HFFc6 (cell line): ENCODE measurements around the gene GNPTG. TPM values are rescaled to one million over a fixed set of nuclear protein-coding genes. Genes with fewer than 3 reads are reported as not detected.

ENCODE experiments used
- DNase-seq: peaks from one replicate; pipeline ENCODE4 v3.0.0-alpha.2; 2018
- H3K27ac Mint-ChIP-seq: 2 replicates; pipeline ENCODE4 v1.8.0; 2020; ENCODE audit warnings: mild to moderate bottlenecking, mixed read lengths
- H3K27me3 Mint-ChIP-seq: 2 replicates; pipeline ENCODE4 v1.8.0; 2021; ENCODE audit warnings: mild to moderate bottlenecking, moderate library complexity, mixed read lengths; ENCODE audit not compliant: insufficient read depth
- H3K36me3 Mint-ChIP-seq: 2 replicates; pipeline ENCODE4 v1.8.0; 2021; ENCODE audit warnings: low read depth, mixed read lengths
- H3K4me1 Mint-ChIP-seq: 2 replicates; pipeline ENCODE4 v1.8.0; 2020; ENCODE audit warnings: low read depth, mixed read lengths
- H3K4me3 Mint-ChIP-seq: 2 replicates; pipeline ENCODE4 v1.8.0; 2020; ENCODE audit warnings: mild to moderate bottlenecking, moderate library complexity, mixed read lengths
- H3K9me3 Mint-ChIP-seq: 2 replicates; pipeline ENCODE4 v1.8.0; 2020; ENCODE audit warnings: mild to moderate bottlenecking, mixed read lengths
- CTCF ChIP-seq: fragments of 200-600 bp; sonication (generic); IDR thresholded peaks from 2 replicates; pipeline ENCODE4 v1.5.0; 2021; ENCODE audit warnings: antibody characterized with exemption, mild to moderate bottlenecking
- long read RNA-seq: library from polyadenylated mRNA; unstranded; transcript quantifications from one replicate; pipeline ENCODE4 v2.0.0, GENCODE V29; 2019
- total RNA-seq, 6 experiments: library from RNA; stranded (reverse); fragmentation: NEBNext Ultra II Directional; extraction: Animal tissue kit (Norgen Biotek cat#: 25700); gene quantifications; 2 replicates in 1 of 6; 3 replicates in 5 of 6; pipeline ENCODE4 v1.2.3, GENCODE V29; 2021

Gene GNPTG
- 10 to 100 TPM; 46.8 to 68.1 (median 52.6) TPM for total RNA-seq
- long read RNA-seq, transcript GNPTG-201 (11 exons, 1,983 nt), result major isoform, 98 of 125 reads
- long read RNA-seq, partial matches to known transcripts, result 12 of 125 reads
- long read RNA-seq, other reads (novel, unspliced or antisense), result 14 of 125 reads

DNA sequence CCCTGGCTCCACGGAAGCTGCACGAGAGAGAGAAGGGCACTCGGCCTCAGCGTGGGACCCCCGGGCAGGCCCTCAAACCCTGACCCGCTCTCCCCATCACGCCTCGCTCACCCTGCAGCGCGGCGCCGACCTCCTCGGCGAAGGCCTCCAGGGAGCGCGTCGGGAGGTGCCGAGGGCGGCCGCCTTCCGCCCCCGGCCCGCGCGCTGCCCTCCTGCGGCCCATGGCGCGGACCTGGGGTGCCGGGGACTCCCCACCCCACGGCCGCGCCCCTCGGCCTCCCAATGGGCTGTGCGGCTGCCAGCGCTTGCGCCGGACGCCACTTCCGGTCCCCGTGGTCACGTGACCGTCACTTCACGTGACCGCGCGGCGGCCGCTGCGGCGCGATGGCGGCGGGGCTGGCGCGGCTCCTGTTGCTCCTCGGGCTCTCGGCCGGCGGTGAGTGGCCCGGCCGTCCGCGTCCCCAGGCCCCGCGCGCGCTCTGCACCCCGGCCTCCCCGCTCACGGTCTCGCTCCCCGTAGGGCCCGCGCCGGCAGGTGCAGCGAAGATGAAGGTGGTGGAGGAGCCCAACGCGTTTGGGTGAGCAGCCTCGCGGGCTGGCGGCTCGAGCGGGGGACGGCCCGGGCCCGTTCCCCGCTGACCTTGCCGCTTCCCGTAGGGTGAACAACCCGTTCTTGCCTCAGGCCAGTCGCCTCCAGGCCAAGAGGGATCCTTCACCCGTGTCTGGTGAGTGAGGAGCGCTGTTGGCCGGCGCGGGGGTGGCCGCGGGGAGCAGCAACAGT, at the start of gene GNPTG, which contains the start of gene TSR3:
Gene GNPTG (plus strand): TSS at position 350 of the 781 bp plus-strand sequence. CDS start 35 bp downstream, at position 385.
Gene TSR3 (minus strand): TSS at position 297 of the 781 bp plus-strand sequence. CDS start 74 bp downstream, at position 223.
- H3K4me1 Mint-ChIP-seq, result peaks cover 28% of the 10 kb centered on the region
- TF ChIP-seq CTCF, result no peak
- DNase-seq, result peak; percentile 81
- H3K27me3 Mint-ChIP-seq, result peaks cover 3% of the 10 kb centered on the region
- peak within 1 kb of the TSS; percentile 57 for H3K27ac Mint-ChIP-seq
- peaks cover 6% of the 10 kb centered on the region; the same call in 1 of the 2 replicates for H3K36me3 Mint-ChIP-seq
- peak within 1 kb of the TSS; percentile 93 for H3K4me3 Mint-ChIP-seq
- no peaks in the 10 kb centered on the region for H3K9me3 Mint-ChIP-seq

DNA sequence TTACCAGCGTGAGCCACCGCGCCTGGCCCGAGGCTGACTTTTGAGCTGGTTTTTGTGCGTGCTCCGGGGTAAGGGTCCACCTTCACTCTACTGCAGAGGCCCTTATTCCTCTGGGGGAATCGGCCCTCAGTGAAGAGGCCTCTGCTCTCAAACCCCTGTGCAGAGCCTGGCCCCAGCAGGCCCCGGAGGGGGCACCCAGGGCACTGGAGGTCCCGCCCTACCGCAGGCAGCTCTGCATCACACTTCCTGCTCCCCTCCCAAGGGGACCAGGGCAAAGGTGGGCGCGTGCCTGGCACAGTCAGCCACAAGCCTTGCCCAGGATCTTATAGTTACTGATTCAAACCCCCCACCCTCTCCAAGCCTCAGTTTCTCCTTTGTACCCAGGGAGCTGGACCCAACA, 45.9 kb upstream of the GNPTG start:
- no peak for TF ChIP-seq CTCF
- Mint-ChIP-seq H3K9me3 (no peaks in the 10 kb centered on the region), H3K36me3 (peaks cover 9% of the 10 kb centered on the region), H3K27ac (no peak overlapping the region), H3K27me3 (peaks cover 6% of the 10 kb centered on the region), H3K4me1 (peaks cover 4% of the 10 kb centered on the region), H3K4me3 (no peak overlapping the region)
- DNase-seq, result no peak

DNA sequence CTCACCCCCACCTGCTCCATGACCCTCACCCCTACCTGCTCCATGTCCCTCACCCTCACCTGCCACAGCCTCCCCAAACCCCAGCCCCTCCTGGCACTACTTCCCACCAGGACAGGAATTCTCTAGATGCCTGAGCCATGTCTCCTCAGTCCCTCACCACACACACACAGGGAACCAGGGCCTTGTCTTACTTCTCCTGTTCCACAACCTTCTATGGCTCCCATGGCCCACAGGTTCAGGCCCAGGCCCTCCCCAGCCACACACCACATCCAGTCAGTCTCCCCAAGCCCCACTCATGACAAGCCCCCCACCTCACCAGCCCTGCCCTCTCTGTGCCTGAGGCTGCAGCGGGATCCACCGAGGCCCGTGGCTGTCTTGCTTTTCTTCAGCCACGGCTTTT, 45.4 kb upstream of the GNPTG start:
- no peak overlapping the region for H3K27ac Mint-ChIP-seq
- H3K27me3 Mint-ChIP-seq, result peaks cover 6% of the 10 kb centered on the region
- no peak for DNase-seq
- H3K9me3 Mint-ChIP-seq, result no peaks in the 10 kb centered on the region
- H3K4me1 Mint-ChIP-seq, result peaks cover 9% of the 10 kb centered on the region
- H3K36me3 Mint-ChIP-seq, result peaks cover 12% of the 10 kb centered on the region
- no peak overlapping the region for H3K4me3 Mint-ChIP-seq
- no peak for TF ChIP-seq CTCF

DNA sequence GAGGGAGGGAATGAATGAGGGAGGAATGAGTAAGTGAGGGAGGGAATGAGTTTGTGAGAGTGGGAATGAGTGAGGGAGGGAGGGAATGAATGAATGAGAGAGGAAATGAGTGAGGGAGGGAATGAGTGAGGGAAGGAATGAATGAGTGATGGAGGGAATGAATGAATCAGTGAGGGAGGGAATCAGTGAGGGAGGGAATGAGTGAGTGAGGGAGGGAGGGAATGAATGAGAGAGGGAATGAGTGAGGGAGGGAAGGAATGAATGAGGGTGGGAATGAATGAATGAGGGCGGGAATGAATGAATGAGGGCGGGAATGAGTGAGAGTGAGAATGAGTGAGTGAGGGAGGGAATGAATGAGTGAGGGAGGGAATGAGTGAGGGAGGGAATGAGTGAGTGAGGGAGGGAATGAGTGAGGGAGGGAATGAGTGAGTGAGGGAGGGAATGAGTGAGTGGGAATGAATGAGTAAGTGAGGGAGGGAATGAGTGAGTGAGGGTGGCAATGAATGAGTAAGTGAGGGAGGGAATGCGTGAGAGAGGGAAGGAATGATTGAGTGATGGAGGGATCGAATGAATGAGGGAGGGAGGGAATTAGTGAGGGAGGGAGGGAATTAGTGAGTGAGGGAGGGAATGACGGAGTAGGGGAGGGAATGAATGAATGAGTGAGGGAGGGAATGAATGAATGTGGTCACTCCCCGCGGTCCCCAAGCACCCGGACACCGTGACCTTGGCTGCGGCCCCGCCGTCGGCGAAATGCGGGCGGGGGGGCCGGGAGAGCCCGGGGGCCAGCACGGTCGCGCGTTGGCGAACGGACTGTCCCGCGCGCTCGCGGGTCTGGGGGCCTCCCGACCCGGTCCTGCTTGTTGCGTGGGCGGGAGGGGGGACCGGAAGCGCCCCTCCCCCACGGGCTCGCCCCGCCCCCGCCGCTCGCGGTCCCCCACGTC, 43.4 kb upstream of the GNPTG start:
- Mint-ChIP-seq H3K4me1 (peaks cover 14% of the 10 kb centered on the region), H3K9me3 (no peaks in the 10 kb centered on the region), H3K36me3 (peaks cover 12% of the 10 kb centered on the region), H3K27ac (peak overlapping the region; percentile 99), H3K27me3 (peaks cover 2% of the 10 kb centered on the region; the same call in 1 of the 2 replicates), H3K4me3 (peak overlapping the region; percentile 88)
- TF ChIP-seq CTCF, result no peak
- DNase-seq, result peak; percentile 44
